Glomerular endothelial cell (primary cell): ENCODE measurements around the gene PDZRN4. TPM values are rescaled to one million over a fixed set of nuclear protein-coding genes. Genes with fewer than 3 reads are reported as not detected.
"Not testable (repeated sequence)": the region's sequence is repeated elsewhere in the genome, so short reads cannot be mapped to it uniquely, and the experiment has no call there.

Experiments used
- DNase-seq: peaks from one replicate; pipeline ENCODE4 v3.0.0-alpha.2; 2011; ENCODE audit warnings: low read depth, low spot score; ENCODE audit errors: extremely low read depth
- total RNA-seq: library from RNA; depleted of rRNA; stranded (reverse); fragments of >200 nt; gene quantifications from 2 replicates; pipeline ENCODE4 v1.2.3, GENCODE V29; 2015

Gene PDZRN4
- total RNA-seq = not detected in 2 replicates

GRCh38 chr12:41188058-41188840, at the start of gene PDZRN4:
PDZRN4 (plus strand) TSS chr12:41188320.
- no peak for DNase-seq

GRCh38 chr12:41140117-41140516, 48.0 kb upstream of the PDZRN4 start:
- no peak for DNase-seq

- DNase-seq = no peak
Observed at GRCh38 chr12:41141104-41141503, 47.0 kb upstream of the PDZRN4 start.

DNA sequence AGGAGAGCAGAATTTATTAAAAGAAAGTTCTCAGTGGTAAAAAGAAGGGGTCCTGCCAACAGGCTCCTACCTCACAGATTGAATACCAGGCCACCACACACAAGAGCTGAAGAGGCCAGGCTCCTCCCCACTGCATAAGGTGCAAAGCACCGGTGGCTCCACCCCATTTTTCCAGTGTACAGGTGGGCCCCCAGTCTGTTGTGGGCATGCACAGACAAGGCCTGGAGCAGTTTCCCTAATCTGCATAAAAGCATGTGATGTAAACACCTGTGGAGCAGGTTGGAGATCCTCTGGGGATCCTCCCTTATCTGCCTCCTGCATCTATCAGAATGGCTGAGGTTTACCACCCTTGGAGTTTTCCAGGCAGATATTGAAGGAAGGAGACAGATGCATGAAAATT, 45.7 kb upstream of the PDZRN4 start:
- no peak for DNase-seq

GRCh38 chr12:41151793-41152192, 36.3 kb upstream of the PDZRN4 start:
- DNase-seq = no peak

- DNase-seq = no peak
Observed at GRCh38 chr12:41162461-41162860, 25.7 kb upstream of the PDZRN4 start.

GRCh38 chr12:41167701-41168100, 20.4 kb upstream of the PDZRN4 start:
- no peak for DNase-seq

DNA sequence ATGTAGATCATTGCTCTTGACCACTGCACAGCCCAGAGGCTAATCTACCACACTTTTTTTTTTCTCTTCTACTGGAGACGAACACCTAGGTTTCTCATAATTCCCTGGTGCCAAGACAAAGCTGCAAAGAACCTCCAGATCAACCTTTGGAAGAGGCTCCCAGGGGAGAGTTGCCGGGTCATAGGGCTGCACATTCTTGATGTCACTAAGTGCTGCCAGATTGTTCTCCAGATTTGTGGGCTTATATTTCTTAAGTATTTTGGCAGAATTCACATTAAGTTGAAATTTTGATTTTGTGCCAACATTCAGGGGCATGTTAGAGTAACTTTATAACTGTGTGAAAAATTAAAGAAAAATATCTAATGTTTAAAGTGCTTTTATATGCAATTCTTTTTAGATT, 13.5 kb upstream of the PDZRN4 start:
- no peak for DNase-seq

- not testable (repeated sequence) for DNase-seq
Observed at GRCh38 chr12:41179507-41179906, 8.6 kb upstream of the PDZRN4 start.

GRCh38 chr12:41184864-41185263, 3.3 kb upstream of the PDZRN4 start:
- no peak for DNase-seq

DNA sequence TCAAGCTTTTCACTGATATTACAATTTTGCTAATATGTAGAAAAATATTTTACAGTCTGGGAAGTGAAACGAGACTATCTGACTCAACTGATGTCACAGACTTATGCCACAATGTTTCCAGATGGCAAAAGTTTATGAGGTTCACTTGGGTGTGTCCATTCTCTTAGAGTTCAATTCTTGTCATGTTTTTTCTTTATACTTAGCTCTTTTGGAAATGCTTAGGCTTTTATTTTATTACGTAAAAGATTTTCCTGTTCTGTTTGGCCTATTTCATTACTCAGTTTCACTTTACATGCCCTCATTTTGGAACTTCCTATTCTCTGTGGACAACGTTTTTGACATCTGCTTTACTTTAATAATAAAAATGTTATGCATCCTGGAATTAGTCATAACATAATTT, 2.1 kb upstream of the PDZRN4 start:
- DNase-seq = no peak

GRCh38 chr12:41188841-41189394, 798 bp downstream of the PDZRN4 start:
- no peak for DNase-seq

GRCh38 chr12:41189395-41190251, 1.5 kb downstream of the PDZRN4 start:
- no peak for DNase-seq

DNA sequence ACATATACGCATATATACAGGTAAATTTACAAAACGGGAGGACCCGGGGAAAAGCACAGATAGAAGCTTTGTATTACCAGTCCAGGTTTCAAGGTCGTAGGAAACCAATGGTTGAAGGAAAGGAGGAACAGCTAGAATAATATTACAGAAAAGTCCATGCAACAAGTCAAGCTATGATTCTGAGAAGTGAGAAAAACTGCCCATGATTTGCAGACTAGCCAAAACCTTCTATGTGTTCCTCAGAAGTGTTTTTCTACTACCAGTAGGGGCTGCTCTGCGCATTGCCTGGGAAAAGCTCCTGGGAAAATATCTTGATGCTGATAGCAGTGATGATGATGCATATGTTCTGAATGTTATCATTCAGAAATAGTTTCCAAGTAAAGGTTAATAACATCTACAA, 2.2 kb downstream of the PDZRN4 start:
- peak; percentile 4 for DNase-seq

GRCh38 chr12:41191549-41191948, 3.4 kb downstream of the PDZRN4 start:
- not testable (repeated sequence) for DNase-seq

DNA sequence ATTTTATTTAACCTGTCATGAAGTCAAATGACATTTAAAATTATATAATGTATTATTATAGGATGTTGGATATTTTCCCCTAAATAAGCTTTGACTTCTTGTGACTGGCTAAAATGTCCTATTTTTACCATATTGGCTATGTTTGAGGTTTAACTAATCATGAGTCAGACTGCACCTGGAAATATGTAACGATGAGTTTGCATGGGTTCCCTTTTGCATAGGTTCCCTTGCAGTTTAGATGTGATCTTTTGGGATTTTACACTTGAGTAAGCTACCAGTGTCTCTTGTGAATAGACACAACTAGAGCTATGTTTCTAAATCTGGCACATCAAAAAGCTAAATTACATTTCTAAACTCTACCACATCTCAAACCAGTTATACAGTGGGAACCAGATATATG, 5.2 kb downstream of the PDZRN4 start:
- no peak for DNase-seq

GRCh38 chr12:41202051-41202450, 13.9 kb downstream of the PDZRN4 start:
- DNase-seq = no peak

DNA sequence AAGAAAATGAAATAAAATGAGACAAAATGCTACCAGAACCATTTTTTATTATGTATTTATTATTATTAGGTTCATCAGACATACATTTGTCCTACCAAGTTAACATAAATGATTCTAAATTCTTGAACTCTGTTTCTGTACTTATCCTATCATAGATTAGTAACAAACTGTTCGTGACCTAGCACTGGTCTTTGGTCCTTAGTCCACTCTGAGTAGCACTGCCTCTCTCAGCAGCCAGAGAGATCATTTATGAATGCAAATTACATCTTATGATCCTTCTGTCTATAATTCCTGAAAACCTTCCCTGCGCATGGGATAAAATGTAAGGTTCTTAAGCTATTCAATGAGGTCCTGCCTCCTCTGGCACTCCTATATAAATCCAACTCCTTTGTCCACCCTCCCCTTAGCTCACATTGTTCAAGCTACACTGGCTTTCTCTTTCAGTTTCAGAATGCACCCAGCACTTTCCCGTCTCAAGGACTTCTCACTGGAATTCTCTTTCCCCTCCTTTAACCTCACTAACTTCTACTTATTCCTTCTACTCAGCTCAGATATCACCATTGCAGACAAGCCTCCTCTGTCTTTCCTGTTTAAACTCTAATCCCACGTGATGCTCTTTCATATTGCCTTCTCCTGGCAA, 17.1 kb downstream of the PDZRN4 start:
- no peak for DNase-seq

GRCh38 chr12:41206298-41206697, 18.2 kb downstream of the PDZRN4 start:
- DNase-seq = no peak

DNA sequence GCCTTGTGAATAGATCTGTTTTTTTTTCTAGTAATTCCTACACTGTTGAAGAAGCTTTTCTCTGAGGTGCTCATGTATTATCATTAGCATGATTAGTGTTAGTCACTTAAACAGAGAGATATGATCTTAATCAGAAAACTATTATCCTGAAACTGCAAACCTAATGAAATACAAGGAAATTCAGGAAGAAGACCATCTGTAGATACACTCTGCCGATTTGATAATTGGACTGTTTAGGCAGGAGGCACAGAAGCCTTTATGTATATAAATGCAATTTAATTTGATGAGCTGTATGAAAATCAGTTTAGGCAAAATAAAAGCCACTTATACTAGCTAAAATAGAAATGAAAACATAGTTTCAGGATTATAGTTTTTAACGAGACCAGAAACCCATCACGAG, 23.3 kb downstream of the PDZRN4 start:
- no peak for DNase-seq

- DNase-seq = no peak
Observed at GRCh38 chr12:41212625-41213024, 24.5 kb downstream of the PDZRN4 start.
